Breast epithelium (tissue), 3 donors: ENCODE results near the gene VLDLR.

Source experiments
- CTCF ChIP-seq, 3 donors: fragments of 450-650 bp; IDR thresholded peaks; one replicate each; pipeline ENCODE4 v1.5.1; 2016 to 2017; ENCODE audit warnings: antibody characterized with exemption in 3 of 3, mild to moderate bottlenecking in 3 of 3, moderate library complexity in 3 of 3
- POLR2A ChIP-seq: fragments of 450-650 bp; IDR thresholded peaks from one replicate; pipeline ENCODE4 v1.6.1; 2016; ENCODE audit warnings: antibody characterized with exemption, mild to moderate bottlenecking, moderate library complexity
- POLR2AphosphoS5 ChIP-seq, 3 donors: sonication (generic); formaldehyde crosslinking; IDR thresholded peaks; one replicate each; pipeline ENCODE4 v1.6.1; 2017; ENCODE audit warnings: antibody characterized with exemption in 3 of 3

GRCh38 chr9:2605246-2605645, 16.3 kb upstream of the VLDLR start:
- no peak for TF ChIP-seq CTCF (IDR thresholded peaks at IDR 0.05)
- TF ChIP-seq POLR2AphosphoS5 (IDR thresholded peaks at IDR 0.05), result no peak
- TF ChIP-seq POLR2A, result no peak
